Measurements from ENCODE around the gene SPEM3.
"Not testable (repeated sequence)": the region's sequence is repeated elsewhere in the genome, so short reads cannot be mapped to it uniquely, and the experiment has no call there.

The SPEM3 gene

GRCh38 chr17:7475764-7476422 is 47.2 kb downstream of the SPEM3 start:
- no peak for DNase-seq

GRCh38 chr17:7476494-7476893 is 47.8 kb downstream of the SPEM3 start:
- no peak for DNase-seq

GRCh38 chr17:7476951-7477350 is 48.3 kb downstream of the SPEM3 start:
- no peak for DNase-seq

GRCh38 chr17:7477392-7478275 is 49.0 kb downstream of the SPEM3 start:
- peak in 1 of 4 experiments; percentile 29 for DNase-seq

GRCh38 chr17:7478276-7479212 is 49.9 kb downstream of the SPEM3 start:
- peak in 2 of 4 experiments; percentile 52 to 64 for DNase-seq

GRCh38 chr17:7479213-7480088 is 50.8 kb downstream of the SPEM3 start, which contains the start of gene ZBTB4:
Gene ZBTB4, minus strand, starts transcription at chr17:7479631. Its CDS starts 12,830 bp downstream, at chr17:7466801.
- DNase-seq: peak; percentile 36 to 67 (median 48)

- DNase-seq: no peak
Observed at GRCh38 chr17:7480089-7480384, 51.4 kb downstream of the SPEM3 start.

GRCh38 chr17:7481275-7481674 is 52.6 kb downstream of the SPEM3 start, which contains the start of gene SLC35G6:
Gene SLC35G6, plus strand, starts transcription at chr17:7481446. Its CDS starts 71 bp downstream, at chr17:7481517.
- not testable (repeated sequence) for DNase-seq

GRCh38 chr17:7481842-7482741 is 53.4 kb downstream of the SPEM3 start:
- DNase-seq: not testable (repeated sequence)
